ENCODE results near the gene EFNA5.

DNA sequence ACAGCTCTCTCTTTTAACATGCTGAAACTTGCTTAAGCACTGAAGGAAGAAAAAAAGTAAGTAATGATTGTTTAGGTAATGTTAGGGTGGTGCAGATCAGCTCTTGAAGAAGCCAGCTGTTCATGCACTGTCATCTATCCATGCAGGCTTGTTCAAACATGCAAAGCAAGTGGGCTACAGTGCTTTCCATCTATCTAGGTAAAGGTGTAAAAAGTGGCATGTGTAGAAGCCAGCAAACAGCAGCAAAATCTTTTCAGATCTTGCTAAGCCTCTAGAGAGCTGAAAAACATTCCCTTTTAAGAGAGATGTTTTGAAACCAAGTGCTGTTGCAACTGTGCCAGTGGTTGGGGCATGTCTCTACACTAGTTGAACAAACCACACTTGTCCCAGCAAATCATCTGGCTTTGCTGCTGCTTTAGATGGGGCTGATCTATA is 214.4 kb downstream of the EFNA5 start:
- TF ChIP-seq POLR2A (IDR thresholded peaks at IDR 0.05; ENCODE audit: low read length): no peak
- TF ChIP-seq GATA1 (IDR thresholded peaks at IDR 0.05; ENCODE audit: low read depth, low read length): no peak

Data from erythroblast (primary cell).